ENCODE measurements around the gene RAB6A.

DNA sequence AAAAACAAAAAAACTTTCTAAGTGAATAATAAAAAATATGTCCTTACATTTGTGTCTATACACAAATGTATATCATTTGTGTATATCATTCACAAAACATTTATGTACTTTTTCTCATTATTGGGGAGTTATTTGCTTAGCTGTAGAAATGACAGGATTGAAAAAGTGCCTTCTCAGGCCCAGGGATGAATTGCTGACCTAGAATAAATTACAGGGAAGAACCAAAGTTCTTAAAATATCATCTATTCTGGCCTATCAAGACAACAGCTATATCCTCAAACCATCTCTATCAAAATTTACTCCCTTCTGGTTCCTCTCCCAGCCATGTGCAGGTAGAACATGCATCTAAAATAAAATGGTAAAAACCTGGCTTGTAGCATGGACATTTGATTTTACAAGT lies 1.9 kb upstream of the RAB6A start:
- TF ChIP-seq POLR2A (IDR thresholded peaks at IDR 0.05) (no peak), EP300 (IDR thresholded peaks at IDR 0.05) (no peak)
- TF ChIP-seq, protein P1, sequence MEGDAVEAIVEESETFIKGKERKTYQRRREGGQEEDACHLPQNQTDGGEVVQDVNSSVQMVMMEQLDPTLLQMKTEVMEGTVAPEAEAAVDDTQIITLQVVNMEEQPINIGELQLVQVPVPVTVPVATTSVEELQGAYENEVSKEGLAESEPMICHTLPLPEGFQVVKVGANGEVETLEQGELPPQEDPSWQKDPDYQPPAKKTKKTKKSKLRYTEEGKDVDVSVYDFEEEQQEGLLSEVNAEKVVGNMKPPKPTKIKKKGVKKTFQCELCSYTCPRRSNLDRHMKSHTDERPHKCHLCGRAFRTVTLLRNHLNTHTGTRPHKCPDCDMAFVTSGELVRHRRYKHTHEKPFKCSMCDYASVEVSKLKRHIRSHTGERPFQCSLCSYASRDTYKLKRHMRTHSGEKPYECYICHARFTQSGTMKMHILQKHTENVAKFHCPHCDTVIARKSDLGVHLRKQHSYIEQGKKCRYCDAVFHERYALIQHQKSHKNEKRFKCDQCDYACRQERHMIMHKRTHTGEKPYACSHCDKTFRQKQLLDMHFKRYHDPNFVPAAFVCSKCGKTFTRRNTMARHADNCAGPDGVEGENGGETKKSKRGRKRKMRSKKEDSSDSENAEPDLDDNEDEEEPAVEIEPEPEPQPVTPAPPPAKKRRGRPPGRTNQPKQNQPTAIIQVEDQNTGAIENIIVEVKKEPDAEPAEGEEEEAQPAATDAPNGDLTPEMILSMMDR (IDR thresholded peaks at IDR 0.05): no peak
